ENCODE data around the gene FGF11.

FGF11 gene

GRCh38 chr17:7435676-7436555 lies 3.4 kb upstream of the FGF11 start:
- FAIRE-seq: no peak

- FAIRE-seq: no peak
Measured at GRCh38 chr17:7436556-7437368, 2.5 kb upstream of the FGF11 start.

- FAIRE-seq: no peak
Measured at GRCh38 chr17:7437369-7437863, 1.9 kb upstream of the FGF11 start.

DNA sequence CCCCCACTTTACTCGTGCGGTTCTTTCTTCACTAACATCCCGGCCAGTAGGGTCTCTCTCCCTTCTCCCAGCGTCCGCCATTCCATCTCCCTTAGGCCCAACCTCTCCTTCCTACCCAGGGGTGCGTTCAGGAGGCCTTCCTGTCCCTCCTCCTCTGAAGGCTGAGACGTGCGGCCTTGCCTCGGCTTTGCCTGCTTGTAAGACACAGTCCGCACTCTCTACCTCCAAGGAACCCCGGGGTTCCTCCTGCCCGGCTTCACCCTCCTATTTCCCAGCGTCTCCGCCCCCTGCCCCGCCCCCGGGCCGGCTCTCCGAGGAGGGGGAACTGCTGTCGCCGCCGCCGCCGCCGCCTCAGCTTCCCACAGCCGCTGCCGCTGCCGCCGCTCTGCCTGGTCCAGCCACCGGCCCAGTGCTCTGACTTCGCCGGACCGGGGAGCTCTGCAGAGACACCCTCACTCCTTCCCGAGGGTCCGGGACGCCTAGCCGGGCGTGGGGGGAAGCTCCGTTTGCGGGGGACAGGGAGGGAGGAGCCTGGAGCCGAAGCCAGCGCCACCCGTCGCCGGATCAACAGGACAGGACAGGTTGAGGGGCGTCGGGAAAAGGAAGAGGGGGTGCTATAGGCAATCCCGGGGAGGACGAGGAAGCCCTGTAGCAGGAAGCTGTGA lies 1.2 kb upstream of the FGF11 start:
- FAIRE-seq: no peak

DNA sequence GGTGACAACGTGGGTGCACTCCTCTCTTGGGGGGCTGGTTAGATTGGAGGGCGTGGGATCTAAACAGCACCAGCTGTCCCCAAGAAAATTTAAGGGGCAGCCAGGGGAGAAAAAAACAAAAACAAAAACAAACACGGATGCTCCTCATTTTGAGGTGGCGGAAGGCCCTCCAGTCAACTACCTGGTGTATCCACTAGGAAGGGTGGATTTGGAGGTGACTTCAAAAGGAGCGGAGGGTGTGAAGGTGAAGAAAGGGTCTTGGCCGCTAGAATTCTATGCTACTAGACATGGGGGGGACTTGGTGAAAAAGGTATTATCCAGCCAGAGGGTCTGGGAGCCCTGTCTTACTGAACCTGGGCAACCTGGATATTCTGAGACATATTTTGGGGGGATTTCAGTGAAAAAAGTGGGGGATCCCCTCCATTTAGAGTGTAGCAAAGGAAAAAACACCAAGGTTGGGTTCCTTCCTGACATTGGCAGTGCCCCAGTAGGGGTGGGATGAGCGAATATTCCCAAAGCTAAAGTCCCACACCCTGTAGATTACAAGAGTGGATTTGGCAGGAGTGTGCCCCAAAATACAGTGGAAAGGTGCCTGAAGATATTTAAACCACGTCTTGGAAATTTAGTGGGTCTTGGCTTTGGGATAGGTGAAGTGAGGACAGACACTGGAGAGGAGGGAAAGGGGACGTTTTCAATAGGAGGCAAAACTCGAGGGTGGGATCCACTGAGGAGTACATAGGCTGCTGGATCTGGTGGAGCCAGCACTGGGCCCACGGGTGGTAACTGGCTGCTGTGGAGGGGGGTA lies 454 bp upstream of the FGF11 start:
- no peak for FAIRE-seq

DNA sequence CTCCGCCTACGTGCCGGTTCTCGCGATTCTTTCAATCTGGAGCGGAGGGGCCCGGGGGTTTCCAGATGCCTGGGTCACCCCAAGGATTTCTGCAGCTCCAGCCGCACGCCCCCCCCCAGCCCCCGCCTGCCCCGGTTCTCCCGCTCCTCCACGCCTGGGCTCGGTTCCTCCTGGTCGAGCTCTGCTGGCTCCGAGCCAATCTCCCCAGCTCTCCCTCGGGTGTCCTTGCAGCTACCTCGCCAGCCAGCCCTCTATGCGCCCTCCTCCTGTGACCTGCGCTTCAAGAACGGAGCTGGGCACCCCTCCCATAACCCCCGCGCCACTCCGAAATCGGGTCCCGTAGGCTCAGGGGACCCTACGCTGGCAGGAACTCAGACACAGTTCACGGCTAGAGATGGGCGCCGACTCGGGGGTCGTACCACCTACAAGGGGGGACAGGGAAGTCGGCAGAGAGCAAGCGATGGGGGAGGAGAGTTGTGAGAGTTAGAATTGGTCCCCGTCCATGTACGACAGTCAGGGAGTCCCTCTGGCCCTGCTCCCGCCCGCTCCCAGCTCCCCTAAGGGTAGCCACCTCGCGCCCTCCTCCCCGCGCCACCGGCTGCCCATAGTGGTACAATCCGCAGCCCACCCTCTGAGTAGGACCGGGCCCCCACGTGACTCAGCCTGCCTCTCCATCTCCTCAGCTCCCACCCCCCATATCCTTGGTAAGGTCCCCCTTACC lies 961 bp downstream of the FGF11 start:
- FAIRE-seq: no peak

DNA sequence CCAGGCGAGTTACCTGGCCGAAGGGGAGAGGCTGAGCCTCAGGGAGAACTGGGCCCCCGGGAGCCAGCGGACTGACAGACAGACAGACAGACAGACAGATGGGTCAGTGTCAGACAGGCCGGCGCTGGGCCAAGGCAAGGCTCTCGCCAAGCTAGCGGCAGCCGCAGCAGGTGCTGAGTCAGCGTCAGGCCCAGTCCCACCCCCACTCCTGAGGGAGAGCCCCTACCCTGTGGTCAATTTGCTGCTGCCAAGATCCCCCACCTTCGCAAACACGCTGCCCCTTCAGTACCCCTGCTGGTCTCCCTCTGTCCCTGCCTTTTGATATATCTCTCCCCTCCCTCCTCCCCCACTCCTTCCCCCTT lies 1.5 kb downstream of the FGF11 start:
- FAIRE-seq: no peak

GRCh38 chr17:7441266-7441665 lies 2.0 kb downstream of the FGF11 start:
- no peak for FAIRE-seq

DNA sequence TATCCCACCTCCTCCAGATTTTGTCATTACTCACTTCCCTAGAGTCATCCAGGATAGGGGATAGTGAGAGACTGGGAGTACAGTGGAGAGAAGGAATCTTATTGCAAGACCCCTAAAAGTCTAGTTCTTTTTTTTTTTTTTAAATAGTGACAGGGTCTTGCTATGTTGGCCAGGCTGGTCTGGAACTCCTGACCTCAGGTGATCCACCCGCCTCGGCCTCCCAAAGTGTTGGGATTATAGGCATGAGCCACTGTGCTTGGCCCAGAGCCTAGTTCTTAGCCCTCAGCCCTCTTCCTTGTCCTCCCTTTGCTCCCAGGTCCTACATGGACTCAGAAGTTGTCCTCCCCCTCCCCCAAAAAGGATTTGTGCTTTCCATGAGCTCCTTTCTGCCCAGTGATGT lies 2.8 kb downstream of the FGF11 start:
- FAIRE-seq: no peak

- FAIRE-seq: no peak
Measured at GRCh38 chr17:7443499-7444485, 4.5 kb downstream of the FGF11 start.

GRCh38 chr17:7444682-7445618 lies 5.6 kb downstream of the FGF11 start, which contains the start of gene CHRNB1:
CHRNB1 (plus strand) TSS chr17:7445061; CDS start chr17:7445128, 67 bp downstream.
- no peak for FAIRE-seq

GRCh38 chr17:7445619-7445968 lies 6.3 kb downstream of the FGF11 start:
- no peak for FAIRE-seq

GRCh38 chr17:7448461-7448860 lies 9.1 kb downstream of the FGF11 start:
- no peak for FAIRE-seq

DNA sequence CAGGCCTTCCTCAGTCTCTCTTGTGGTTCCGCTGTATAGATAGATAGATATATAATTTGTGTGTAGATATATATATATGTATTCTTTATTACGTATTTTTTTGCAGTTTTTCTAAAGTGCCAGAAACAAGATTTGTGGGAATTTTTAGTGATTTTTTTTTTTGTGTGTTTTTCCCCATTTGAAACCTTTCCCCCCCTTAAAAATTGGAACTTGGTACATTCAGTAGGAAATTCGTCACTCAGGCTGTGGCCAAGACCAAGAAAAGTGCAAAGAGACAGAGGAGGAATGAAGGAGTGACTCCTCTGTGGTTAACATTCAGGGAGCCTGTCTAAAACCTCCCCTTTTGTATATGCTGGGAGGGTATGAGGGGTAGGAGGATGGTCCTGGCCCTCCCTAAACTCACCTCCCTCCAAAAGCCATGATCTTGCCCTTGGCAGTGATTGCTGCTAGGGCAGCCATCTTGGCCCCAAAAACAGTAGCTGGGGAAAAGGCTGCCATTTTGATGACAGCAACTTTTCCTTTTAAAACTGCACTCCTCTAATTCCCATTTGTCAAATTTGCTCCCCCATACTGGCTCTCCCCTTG lies 20.7 kb downstream of the FGF11 start:
- FAIRE-seq: no peak

- no peak for FAIRE-seq
Measured at GRCh38 chr17:7460850-7461660, 21.7 kb downstream of the FGF11 start.

DNA sequence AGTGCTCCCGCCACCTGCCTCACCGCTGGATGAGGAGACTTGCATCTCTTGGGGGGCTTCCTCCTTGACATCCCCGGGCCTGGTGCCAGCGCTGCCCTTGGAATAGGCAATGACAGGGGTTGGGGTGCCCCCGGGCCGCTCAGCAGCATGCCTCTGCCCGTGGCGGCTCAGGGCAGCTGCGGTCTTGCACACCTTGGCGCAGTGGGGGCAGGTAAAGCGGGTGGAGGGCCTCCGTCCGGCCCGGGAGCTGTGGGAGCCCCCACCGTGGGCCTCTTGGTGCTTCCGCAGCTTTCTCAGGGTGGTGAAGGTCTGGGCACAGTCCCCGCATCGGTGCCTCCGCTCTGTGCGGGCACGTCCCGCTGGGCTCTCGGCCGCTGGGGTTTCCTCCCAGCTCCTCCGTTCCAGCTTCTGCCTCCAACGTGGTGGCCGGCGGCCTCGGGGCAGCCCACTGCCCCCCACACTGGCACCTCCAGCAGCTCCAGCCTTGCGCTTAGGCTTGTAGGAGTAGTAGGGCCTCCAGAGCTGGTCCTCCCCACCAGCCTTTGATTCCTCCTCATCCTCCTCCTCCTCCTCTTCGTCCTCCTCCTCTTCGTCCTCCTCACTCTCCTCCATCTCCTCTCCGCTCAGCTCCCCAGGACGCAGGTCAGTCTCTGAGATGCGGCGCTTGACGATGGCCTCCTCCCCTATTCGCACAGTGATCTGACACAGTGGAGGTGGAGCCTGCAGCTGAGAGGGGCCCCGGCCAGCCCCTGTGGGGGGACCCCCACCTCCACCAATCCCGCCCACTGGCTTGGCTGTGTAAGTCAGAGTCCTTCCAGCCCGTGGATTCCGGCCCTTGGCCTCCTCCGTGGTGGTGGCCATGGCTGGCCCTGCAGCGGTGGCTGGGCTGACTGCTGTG lies 23.4 kb downstream of the FGF11 start:
- no peak for FAIRE-seq

DNA sequence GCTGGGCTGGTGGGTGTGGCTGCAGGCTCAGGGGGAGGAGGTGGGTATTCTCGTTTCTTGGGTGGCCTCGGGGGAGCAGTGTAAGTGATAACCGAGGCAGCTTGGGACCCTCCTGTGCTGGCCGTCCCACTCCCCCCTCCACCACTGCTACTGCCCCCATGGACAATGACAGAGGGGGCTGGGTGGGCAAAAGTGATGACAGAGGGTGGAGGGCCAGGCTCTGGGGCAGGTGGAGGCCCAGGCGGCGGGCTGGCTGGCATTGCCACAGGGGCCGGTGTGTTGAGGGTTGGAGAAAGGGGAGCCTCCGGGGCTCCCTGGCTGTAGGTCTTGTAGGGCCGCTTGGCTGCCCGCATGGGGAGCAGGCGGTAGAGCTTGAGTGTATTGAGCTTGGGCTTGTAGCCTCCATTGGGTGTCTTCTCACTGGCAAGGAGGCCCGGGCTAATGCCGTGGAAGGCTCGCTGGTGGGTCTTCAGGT lies 24.1 kb downstream of the FGF11 start:
- FAIRE-seq: no peak
